Adipocyte (in vitro differentiated cells): ENCODE data around the gene CA5A.
"Not testable (repeated sequence)": the region's sequence is repeated elsewhere in the genome, so short reads cannot be mapped to it uniquely, and the experiment has no call there.

Source experiments
- DNase-seq: peaks from one replicate; pipeline ENCODE4 v3.0.0-alpha.2; 2015; ENCODE audit warnings: low read depth
- H3K27me3 ChIP-seq: replicated peaks from 2 replicates; pipeline ENCODE4 v1.7.0; 2013; ENCODE audit warnings: mild to moderate bottlenecking, low read length, moderate library complexity; ENCODE audit not compliant: control insufficient read depth, insufficient read depth
- H3K36me3 ChIP-seq: 2 replicates; pipeline ENCODE4 v1.7.0; 2013; ENCODE audit warnings: low read length, mild to moderate bottlenecking, moderate library complexity; ENCODE audit not compliant: control insufficient read depth, insufficient read depth, severe bottlenecking
- H3K4me1 ChIP-seq: 2 replicates; pipeline ENCODE4 v1.7.0; 2013; ENCODE audit warnings: mild to moderate bottlenecking, low read length, moderate library complexity; ENCODE audit not compliant: control insufficient read depth, insufficient read depth
- H3K4me3 ChIP-seq: 2 replicates; pipeline ENCODE4 v1.7.0; 2013; ENCODE audit warnings: mild to moderate bottlenecking, low read length, moderate library complexity
- H3K9ac ChIP-seq: 2 replicates; pipeline ENCODE4 v1.7.0; 2013; ENCODE audit warnings: mild to moderate bottlenecking, low read length, moderate library complexity
- H3K9me3 ChIP-seq: 2 replicates; pipeline ENCODE4 v1.7.0; 2013; ENCODE audit warnings: mild to moderate bottlenecking, low read length, moderate library complexity; ENCODE audit not compliant: control insufficient read depth

CA5A gene

DNA sequence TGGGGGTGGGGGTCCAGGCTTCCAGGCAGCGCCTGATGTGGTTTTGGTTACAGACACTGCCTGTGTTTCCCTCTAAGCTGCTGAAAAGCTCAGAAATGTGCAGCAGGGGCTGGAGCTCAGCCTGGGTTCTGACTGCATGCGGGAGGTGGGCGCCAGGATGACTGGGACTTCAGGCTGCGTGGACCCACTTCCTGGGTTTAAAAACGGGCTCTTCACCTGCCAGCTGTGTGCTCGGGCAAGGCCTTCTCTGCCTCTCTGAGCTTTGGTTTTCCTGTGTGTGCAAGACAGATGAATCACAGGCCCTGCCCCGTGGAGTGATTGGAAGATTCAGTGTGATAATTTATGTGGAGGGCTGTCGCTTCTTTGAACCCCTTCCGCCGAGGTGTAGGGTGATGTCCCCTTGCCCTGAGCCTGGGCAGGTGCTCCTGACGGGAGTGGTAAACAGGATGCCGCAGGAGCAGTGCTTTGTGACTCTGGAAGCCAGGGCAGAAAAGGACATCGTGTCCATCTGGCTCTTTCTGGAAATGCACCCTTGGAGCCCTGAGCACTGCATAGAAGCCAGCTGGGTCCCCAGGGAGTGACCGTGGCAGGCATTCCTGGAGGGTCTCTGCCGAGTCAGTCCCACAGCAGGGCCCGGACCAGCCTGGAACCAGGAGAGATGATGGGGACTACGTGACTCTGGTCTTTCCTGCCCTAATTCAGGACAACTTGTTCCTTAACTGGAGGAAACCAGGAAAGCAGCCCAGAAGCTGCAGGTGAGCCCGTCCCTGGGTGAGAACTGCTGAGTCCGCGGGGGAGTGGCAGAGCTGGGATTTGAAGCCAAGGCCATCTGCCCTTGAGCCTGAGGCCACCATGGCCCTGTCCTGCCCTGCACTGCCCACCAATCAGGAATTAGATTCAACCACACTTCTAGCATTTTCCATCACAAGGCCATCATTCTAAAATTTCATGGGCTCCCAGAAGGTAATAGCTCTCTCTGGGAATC is 38.5 kb downstream of the CA5A start:
- Histone ChIP-seq H3K9ac (no peak overlapping the region), H3K9me3 (no peaks in the 10 kb centered on the region), H3K4me3 (no peak overlapping the region), H3K4me1 (peaks cover 16% of the 10 kb centered on the region), H3K36me3 (no peaks in the 10 kb centered on the region), H3K27me3 (peaks cover 7% of the 10 kb centered on the region)
- no peak for DNase-seq

DNA sequence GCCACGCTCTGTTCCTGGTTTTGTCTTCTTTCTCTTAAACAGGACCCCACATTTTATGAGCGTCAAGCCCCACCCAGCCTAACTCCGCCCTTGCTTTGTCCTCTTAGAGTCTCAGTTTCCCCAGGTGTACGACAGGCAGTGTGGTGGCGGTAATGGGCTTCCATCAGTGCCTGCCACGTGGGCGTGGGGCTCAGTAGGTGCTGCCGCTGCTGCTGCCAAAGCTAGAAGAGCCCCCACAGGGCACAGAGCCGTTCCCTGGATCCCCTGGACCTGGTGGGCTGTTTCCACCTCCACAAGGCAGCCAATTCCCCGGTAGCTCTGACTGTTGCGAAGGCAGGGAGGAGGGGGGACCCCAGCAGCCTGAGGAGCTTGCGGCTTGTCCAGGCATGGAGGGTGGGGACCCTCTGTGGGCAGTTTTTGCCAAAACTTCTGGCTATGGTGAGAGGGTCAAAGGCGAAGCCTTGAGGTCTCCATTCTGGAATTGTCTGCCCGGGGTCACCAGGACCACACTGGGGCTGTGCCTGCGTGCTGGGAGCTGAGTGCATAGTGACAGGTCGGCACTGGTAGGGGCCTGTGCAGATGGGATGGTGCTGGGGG is 39.3 kb downstream of the CA5A start:
- H3K36me3 ChIP-seq, H3K9ac ChIP-seq: not testable (repeated sequence)

DNA sequence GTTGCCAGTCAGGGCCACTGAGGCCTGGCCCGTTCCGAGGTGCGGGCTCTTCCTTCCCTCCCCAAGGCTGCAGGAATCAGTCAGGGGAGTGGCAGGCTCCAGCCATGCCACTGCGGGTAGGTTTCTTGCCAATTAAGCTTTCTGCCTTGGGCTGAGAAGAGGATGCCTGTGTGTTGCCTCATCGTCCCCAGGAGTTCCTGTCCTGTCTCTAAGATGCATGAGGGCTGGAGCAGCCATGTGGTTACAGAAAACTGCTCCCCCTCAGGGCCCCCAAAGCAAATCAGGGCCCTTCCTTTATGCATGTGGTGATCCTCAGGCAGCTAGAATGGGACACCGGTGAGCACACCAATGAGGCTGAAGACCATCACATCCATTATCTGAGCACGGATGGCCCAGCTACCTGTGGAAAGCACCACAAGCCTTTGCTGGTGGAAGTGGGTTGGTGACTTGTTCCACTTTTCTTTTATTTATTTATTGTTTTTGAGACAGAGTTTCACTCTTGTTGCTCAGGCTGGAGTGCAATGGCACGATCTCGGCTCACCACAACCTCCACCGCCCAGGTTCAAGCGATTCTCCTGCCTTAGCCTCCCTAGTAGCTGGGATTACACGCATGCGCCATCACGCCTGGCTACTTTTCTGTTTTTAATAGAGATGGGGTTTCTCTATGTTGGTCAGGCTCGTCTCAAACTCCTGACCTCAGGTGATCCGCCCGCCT is 40.0 kb downstream of the CA5A start:
- H3K4me1 ChIP-seq: peaks cover 16% of the 10 kb centered on the region
- H3K4me3 ChIP-seq, H3K27me3 ChIP-seq, H3K36me3 ChIP-seq, H3K9me3 ChIP-seq, H3K9ac ChIP-seq: not testable (repeated sequence)
- peak; percentile 47 for DNase-seq

More for the DNA sequence above, 39.3 kb downstream of the CA5A start:
- not testable (repeated sequence) for H3K9me3 ChIP-seq, DNase-seq, H3K27me3 ChIP-seq, H3K4me3 ChIP-seq
- H3K4me1 ChIP-seq: peaks cover 16% of the 10 kb centered on the region

DNA sequence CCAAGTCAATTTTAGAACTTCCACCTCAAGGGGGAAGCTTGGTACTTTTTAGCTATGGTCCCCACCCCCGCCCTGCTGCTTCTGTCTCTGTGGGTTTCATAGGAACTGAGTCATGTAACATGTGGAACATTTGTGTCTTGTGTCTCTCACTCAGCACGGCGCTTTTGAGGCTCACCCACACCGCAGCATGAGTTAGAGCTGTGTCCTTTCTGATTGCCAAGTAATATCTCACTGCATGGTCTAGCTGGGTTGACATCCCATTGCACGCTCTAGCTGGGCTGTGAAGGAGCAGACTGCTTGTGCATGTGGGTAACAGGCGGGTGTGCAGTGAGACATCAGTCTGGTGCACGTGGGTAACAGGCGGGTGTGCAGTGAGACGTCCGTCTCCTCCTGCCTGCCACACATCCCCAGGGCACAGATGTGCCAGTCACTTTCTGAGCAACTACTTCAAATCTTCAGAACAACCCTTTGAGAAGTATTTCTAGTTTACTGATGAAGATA is 40.6 kb downstream of the CA5A start:
- Histone ChIP-seq H3K27me3 (peaks cover 7% of the 10 kb centered on the region), H3K9me3 (no peaks in the 10 kb centered on the region), H3K9ac (no peak overlapping the region), H3K4me1 (peaks cover 16% of the 10 kb centered on the region), H3K36me3 (no peaks in the 10 kb centered on the region), H3K4me3 (no peak overlapping the region)
- peak; percentile 39 for DNase-seq

DNA sequence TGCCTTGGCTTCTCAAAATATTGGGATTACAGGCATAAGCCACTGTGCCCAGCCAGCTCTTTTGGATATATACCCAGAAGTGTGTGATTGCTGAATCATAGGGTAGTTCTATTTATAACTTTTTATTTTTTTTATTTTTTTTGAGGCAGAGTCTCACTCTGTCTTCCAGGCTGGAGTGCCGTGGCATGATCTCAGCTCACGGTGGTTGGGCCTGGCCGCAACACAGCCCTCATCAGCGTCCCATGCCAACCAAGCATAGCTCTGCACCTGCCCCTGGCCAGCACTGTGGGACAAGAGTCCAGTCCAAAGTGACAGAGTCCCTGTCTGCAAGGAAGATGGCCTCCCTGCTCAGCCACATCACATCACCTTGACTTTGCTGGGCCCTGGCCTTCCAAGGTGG is 42.3 kb downstream of the CA5A start:
- H3K36me3 ChIP-seq: not testable (repeated sequence)

DNA sequence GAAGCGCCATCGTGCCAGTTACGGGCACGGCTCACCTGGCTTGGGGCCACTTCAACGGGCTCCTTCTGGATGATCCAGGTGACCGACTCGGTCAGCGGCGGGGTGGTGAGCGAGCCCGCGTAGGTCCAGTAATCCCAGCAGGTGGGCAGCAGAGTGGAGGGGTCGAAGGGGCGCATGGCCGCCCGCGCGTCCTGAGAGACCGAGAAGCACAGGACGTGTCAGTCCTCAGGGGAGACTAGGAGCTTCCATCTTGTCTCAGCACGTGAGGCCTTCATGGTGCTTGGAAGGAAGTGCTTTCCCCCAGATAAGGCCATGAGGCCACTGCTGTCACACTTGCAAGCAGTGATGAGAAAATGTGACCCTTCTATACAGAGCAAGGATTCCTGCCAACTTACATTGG is 44.6 kb downstream of the CA5A start:
- H3K9me3 ChIP-seq: peaks cover 3% of the 10 kb centered on the region
- DNase-seq: no peak
- peaks cover 16% of the 10 kb centered on the region for H3K4me1 ChIP-seq
- H3K4me3 ChIP-seq: no peak overlapping the region
- H3K36me3 ChIP-seq: no peaks in the 10 kb centered on the region
- no peak overlapping the region for H3K9ac ChIP-seq
- no peaks in the 10 kb centered on the region for H3K27me3 ChIP-seq

More for the DNA sequence above, 42.3 kb downstream of the CA5A start:
- H3K9ac ChIP-seq, H3K4me3 ChIP-seq, H3K27me3 ChIP-seq, H3K9me3 ChIP-seq: not testable (repeated sequence)
- DNase-seq: peak; percentile 57
- H3K4me1 ChIP-seq: peaks cover 16% of the 10 kb centered on the region

DNA sequence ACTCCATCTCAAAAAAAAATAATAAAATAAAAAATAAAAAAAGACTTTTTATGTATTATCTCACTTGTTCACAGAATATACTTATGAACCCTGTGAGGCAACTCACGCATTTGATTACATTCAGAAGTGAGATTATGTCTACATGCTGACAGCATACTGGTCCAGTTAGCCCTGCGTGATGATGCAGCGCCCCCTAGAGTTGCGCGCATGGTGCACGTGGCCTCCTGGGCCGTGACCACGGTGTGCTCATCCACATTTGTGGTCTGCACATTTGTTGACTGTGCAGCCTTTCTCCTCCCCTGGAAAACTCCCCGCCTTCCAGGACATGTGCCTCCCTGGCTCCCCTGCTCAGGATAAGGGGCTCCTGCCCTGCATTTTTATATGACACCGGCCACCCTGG is 46.6 kb downstream of the CA5A start:
- H3K9ac ChIP-seq, H3K4me1 ChIP-seq, H3K4me3 ChIP-seq, DNase-seq, H3K9me3 ChIP-seq, H3K36me3 ChIP-seq, H3K27me3 ChIP-seq: not testable (repeated sequence)

DNA sequence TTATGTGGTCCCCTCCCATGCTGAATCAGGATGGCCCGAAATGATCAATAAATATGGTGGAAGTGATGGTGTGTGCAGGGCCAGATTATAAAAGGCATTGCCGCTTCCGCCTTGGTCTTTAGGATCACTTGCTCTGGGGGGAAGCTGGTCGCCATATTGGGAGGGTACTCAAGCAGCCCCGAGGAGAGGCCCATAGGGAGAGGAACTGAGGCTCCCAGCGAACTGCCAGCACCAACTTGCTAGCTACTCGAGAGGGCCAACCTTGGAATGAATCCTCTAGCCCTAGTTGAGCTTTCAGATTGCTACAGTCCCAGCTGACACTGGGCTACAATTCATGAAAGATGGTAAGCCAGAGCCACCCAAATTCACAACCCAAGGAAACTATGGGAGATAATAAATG is 48.0 kb downstream of the CA5A start:
- H3K4me1 ChIP-seq, DNase-seq, H3K4me3 ChIP-seq, H3K9me3 ChIP-seq, H3K36me3 ChIP-seq, H3K9ac ChIP-seq, H3K27me3 ChIP-seq: not testable (repeated sequence)

DNA sequence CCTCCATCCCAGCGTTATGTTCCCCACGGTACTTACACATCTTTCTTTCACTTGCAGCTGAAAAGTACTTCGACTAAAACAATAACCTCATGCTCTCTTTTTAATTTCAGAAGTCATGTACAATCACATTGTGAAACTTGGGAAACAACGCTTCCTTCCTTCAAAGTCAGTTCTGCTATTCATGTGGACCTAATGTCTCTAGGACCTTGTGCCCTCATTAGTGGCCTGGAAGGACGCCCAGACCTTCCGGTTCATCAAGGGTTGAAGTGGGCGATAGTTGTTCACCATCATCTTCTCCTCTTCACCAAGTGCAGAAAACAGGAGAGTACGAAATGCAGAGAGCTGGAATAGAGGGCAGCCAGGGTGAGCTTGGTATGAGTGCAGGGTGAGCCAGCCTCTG is 48.4 kb downstream of the CA5A start:
- not testable (repeated sequence) for H3K4me3 ChIP-seq, H3K9ac ChIP-seq, H3K36me3 ChIP-seq, H3K9me3 ChIP-seq, H3K4me1 ChIP-seq, H3K27me3 ChIP-seq, DNase-seq

DNA sequence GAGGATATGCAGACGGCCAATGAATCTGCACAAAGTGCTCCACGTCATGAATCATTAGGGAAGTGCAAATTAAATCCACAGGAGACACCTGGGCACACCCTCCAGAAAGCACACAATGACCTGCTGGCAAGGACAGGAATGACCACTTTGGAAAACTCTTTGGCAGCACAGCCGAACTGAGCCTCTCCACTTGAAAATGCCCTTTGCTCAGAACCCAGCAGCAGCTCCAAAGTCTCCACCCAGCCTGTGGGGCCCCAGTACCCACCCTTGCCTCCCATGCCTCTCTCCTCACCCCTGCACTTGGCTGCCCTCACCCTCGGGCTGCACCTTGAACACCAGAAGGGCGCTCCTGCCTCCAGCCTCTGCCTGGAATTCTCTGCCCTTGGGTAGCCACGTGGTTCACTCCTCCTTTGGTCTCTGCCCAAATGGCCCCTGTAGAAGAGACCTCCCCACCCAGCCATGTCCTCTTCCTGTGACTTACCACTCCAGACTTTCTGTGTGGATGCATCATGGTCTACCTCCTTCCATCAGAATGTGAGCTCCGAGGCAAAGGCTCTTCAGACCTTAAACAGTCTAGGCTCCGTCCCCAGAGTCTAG is 50.9 kb downstream of the CA5A start:
- not testable (repeated sequence) for H3K4me1 ChIP-seq, H3K4me3 ChIP-seq, DNase-seq, H3K9me3 ChIP-seq, H3K36me3 ChIP-seq, H3K9ac ChIP-seq
- H3K27me3 ChIP-seq: peaks cover 18% of the 10 kb centered on the region
